Measurements from ENCODE around the gene TNNI3. TPM values are rescaled to one million over a fixed set of nuclear protein-coding genes. Genes with fewer than 3 reads are reported as not detected.
A peak's percentile ranks its signal among the peaks of the same experiment; 100 is the strongest.

Gene TNNI3
- total and polyA plus RNA-seq, 3 donors from 2014 or later: 14.2 to 30.3 (median 20.8) TPM

GRCh38 chr19:55178781-55179599, 21.5 kb upstream of the TNNI3 start:
- TF ChIP-seq CTCF (IDR thresholded peaks at IDR 0.05) (no peak), POLR2A (IDR thresholded peaks at IDR 0.05) (no peak)
- Histone ChIP-seq H3K27me3 (no peaks in the 10 kb centered on the region), H3K9me3 (no peaks in the 10 kb centered on the region), H3K4me1 (no peaks in the 10 kb centered on the region), H3K27ac (no peak overlapping the region), H3K36me3 (ENCODE audit: low read depth, missing control alignments) (no peaks in the 10 kb centered on the region), H3K4me3 (peak overlapping the region; percentile 30 to 44)
- DNase-seq: peak; percentile 85
- intact Hi-C loops (cut with DNase I; ENCODE audit: low total_unique reads): no loop called here
- 3% methylated on average over 51 of the region's 61 CpGs; no CpG with 5 or more reads in 1 of the 2 donors for WGBS, 2 donors

GRCh38 chr19:55176076-55176475, 18.5 kb upstream of the TNNI3 start:
- Histone ChIP-seq H3K4me1 (peaks cover 4% of the 10 kb centered on the region), H3K27me3 (no peaks in the 10 kb centered on the region), H3K4me3 (no peak overlapping the region), H3K27ac (no peak overlapping the region), H3K36me3 (ENCODE audit: low read depth, missing control alignments) (no peaks in the 10 kb centered on the region), H3K9me3 (no peaks in the 10 kb centered on the region)
- no peak for DNase-seq
- TF ChIP-seq POLR2A (IDR thresholded peaks at IDR 0.05) (no peak), CTCF (IDR thresholded peaks at IDR 0.05) (no peak)
- intact Hi-C loops (cut with DNase I; ENCODE audit: low total_unique reads): no loop called here
- 13 to 25% methylated on average over 2 of the region's 2 CpGs for WGBS, 2 donors

GRCh38 chr19:55175117-55175867, 17.8 kb upstream of the TNNI3 start:
- TF ChIP-seq CTCF (IDR thresholded peaks at IDR 0.05) (no peak), POLR2A (IDR thresholded peaks at IDR 0.05) (no peak)
- intact Hi-C loops (cut with DNase I; ENCODE audit: low total_unique reads): no loop called here
- no peaks in the 10 kb centered on the region for H3K36me3 ChIP-seq (ENCODE audit: low read depth, missing control alignments)
- peaks cover 4% of the 10 kb centered on the region for H3K4me1 ChIP-seq
- WGBS, 2 donors: 42 to 50% methylated on average over 20 to 41 of the region's 43 CpGs
- peak; percentile 69 for DNase-seq
- H3K27me3 ChIP-seq: no peaks in the 10 kb centered on the region
- no peaks in the 10 kb centered on the region for H3K9me3 ChIP-seq
- peak overlapping the region; percentile 18 to 39 for H3K4me3 ChIP-seq
- H3K27ac ChIP-seq: no peak overlapping the region

GRCh38 chr19:55174425-55175116, 17.0 kb upstream of the TNNI3 start:
- intact Hi-C loops (cut with DNase I; ENCODE audit: low total_unique reads): no loop called here
- Histone ChIP-seq H3K27me3 (no peaks in the 10 kb centered on the region), H3K36me3 (ENCODE audit: low read depth, missing control alignments) (no peaks in the 10 kb centered on the region), H3K4me3 (peak overlapping the region; percentile 18 to 39), H3K27ac (no peak overlapping the region), H3K4me1 (peaks cover 4% of the 10 kb centered on the region), H3K9me3 (no peaks in the 10 kb centered on the region)
- TF ChIP-seq POLR2A (IDR thresholded peaks at IDR 0.05): no peak
- no peak for TF ChIP-seq CTCF (IDR thresholded peaks at IDR 0.05)
- no peak for DNase-seq
- 43 to 55% methylated on average over 15 to 21 of the region's 21 CpGs for WGBS, 2 donors
